CD4-positive, alpha-beta memory T cell (primary cell): ENCODE data around the gene POU2AF3. TPM values are rescaled to one million over a fixed set of nuclear protein-coding genes. Genes with fewer than 3 reads are reported as not detected.
"Not testable (repeated sequence)": the region's sequence is repeated elsewhere in the genome, so short reads cannot be mapped to it uniquely, and the experiment has no call there.

Experiments used
- CTCF ChIA-PET: fragments of 350-600 bp; sonication (Branson Sonifier 250); formaldehyde crosslinking; loops from one replicate; lab custom pipeline; 2021; ENCODE audit warnings: inconsistent platforms; ENCODE audit not compliant: partially characterized antibody; lab: Charles Lee
- POLR2A ChIA-PET: fragments of 350-600 bp; sonication (Branson Sonifier 250); formaldehyde crosslinking; loops from one replicate; lab custom pipeline; 2021; ENCODE audit not compliant: partially characterized antibody; lab: Charles Lee
- DNase-seq, 5 donors: peaks; one replicate each; pipeline versions ENCODE4 v3.0.0 to v3.0.0-alpha.2; 2020 to 2022; ENCODE audit warnings: mixed read lengths in 1 of 5
- H3K27ac ChIP-seq: one replicate; pipeline ENCODE4 v1.7.0; 2013; ENCODE audit warnings: low read depth, low read length
- H3K27me3 ChIP-seq: 2 replicates; pipeline ENCODE4 v1.7.0; 2013; ENCODE audit warnings: mild to moderate bottlenecking, low read length, moderate library complexity; ENCODE audit not compliant: insufficient read depth
- H3K36me3 ChIP-seq: 2 replicates; pipeline ENCODE4 v1.7.0; 2013; ENCODE audit warnings: mild to moderate bottlenecking, low read length, moderate library complexity; ENCODE audit not compliant: insufficient read depth
- H3K4me1 ChIP-seq: 2 replicates; pipeline ENCODE4 v1.7.0; 2013; ENCODE audit warnings: mild to moderate bottlenecking, low read length, moderate library complexity; ENCODE audit not compliant: insufficient read depth
- H3K4me3 ChIP-seq, 2 donors: one replicate each; pipeline ENCODE4 v1.7.0; 2013; ENCODE audit warnings: low read length in 2 of 2, mild to moderate bottlenecking in 1 of 2
- H3K9me3 ChIP-seq, 2 donors: one replicate each; pipeline ENCODE4 v1.7.0; 2013; ENCODE audit warnings: low read length in 2 of 2, control low read depth in 1 of 2; ENCODE audit not compliant: control insufficient read depth in 1 of 2
- H3K27ac Mint-ChIP-seq, 7 donors: one replicate each; pipeline ENCODE4 v1.8.0; 2020 to 2021; ENCODE audit warnings: mixed read lengths in 7 of 7, mild to moderate bottlenecking in 6 of 7, inconsistent platforms in 3 of 7, moderate library complexity in 3 of 7
- H3K27me3 Mint-ChIP-seq, 2 donors: one replicate each; pipeline ENCODE4 v1.8.0; 2020 to 2021; ENCODE audit warnings: mixed read lengths in 2 of 2
- H3K36me3 Mint-ChIP-seq, 2 donors: one replicate each; pipeline ENCODE4 v1.8.0; 2020 to 2021; ENCODE audit warnings: mixed read lengths in 2 of 2, inconsistent platforms in 1 of 2, mild to moderate bottlenecking in 1 of 2
- H3K4me1 Mint-ChIP-seq, 4 donors: one replicate each; pipeline ENCODE4 v1.8.0; 2020 to 2021; ENCODE audit warnings: mixed read lengths in 4 of 4, mild to moderate bottlenecking in 1 of 4
- H3K4me3 Mint-ChIP-seq, 8 donors: one replicate each; pipeline ENCODE4 v1.8.0; 2020 to 2021; ENCODE audit warnings: mixed read lengths in 8 of 8, mild to moderate bottlenecking in 7 of 8, moderate library complexity in 6 of 8, inconsistent platforms in 3 of 8
- H3K9me3 Mint-ChIP-seq, 8 donors: one replicate each; pipeline ENCODE4 v1.8.0; 2020 to 2021; ENCODE audit warnings: mixed read lengths in 8 of 8, mild to moderate bottlenecking in 5 of 8, inconsistent platforms in 3 of 8, moderate library complexity in 1 of 8
- intact Hi-C: fragments of 100-400 bp; cut with micrococcal nuclease; formaldehyde crosslinking; loops from one replicate; pipeline ENCODE4 v1.15.1; 2023
- polyA plus RNA-seq, 2 donors: library from polyadenylated mRNA; unstranded; fragments of 300-500 nt; fragmentation: Illumina TruSeq; gene quantifications; one replicate each; pipeline ENCODE4 v1.2.3, GENCODE V29; 2021
- total RNA-seq, 2 experiments: library from RNA; stranded (reverse); gene quantifications; one replicate each; pipeline ENCODE4 v1.2.3, GENCODE V29; 2021

Gene POU2AF3
- total and polyA plus RNA-seq, 4 experiments from 2014 or later, result not detected

DNA sequence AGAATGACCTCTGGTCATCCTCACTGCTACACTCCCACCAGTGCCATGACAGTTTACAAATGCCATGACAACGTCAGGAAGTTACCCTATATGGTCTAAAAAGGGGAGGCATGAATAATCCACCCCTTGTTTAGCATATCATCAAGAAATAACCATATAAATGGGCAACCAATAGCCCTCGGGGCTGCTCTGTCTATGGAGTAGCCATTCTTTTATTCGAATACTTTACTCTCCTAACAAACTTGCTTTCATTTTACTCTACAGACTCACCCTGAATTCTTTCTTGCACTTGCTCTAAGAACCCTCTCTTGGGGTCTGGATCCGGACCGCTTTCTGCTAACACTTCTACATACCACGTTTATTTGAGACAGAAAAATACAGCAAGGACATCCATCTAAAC, 21.9 kb downstream of the POU2AF3 start:
- H3K4me1 Mint-ChIP-seq, H3K4me1 ChIP-seq, H3K27ac Mint-ChIP-seq, H3K27ac ChIP-seq, H3K4me3 ChIP-seq, POLR2A ChIA-PET, H3K9me3 Mint-ChIP-seq, H3K36me3 Mint-ChIP-seq, DNase-seq, intact Hi-C loops, H3K36me3 ChIP-seq, H3K9me3 ChIP-seq, H3K4me3 Mint-ChIP-seq, CTCF ChIA-PET, H3K27me3 ChIP-seq: not testable (repeated sequence)
- peaks cover 12 to 13% of the 10 kb centered on the region in 2 donors for H3K27me3 Mint-ChIP-seq

DNA sequence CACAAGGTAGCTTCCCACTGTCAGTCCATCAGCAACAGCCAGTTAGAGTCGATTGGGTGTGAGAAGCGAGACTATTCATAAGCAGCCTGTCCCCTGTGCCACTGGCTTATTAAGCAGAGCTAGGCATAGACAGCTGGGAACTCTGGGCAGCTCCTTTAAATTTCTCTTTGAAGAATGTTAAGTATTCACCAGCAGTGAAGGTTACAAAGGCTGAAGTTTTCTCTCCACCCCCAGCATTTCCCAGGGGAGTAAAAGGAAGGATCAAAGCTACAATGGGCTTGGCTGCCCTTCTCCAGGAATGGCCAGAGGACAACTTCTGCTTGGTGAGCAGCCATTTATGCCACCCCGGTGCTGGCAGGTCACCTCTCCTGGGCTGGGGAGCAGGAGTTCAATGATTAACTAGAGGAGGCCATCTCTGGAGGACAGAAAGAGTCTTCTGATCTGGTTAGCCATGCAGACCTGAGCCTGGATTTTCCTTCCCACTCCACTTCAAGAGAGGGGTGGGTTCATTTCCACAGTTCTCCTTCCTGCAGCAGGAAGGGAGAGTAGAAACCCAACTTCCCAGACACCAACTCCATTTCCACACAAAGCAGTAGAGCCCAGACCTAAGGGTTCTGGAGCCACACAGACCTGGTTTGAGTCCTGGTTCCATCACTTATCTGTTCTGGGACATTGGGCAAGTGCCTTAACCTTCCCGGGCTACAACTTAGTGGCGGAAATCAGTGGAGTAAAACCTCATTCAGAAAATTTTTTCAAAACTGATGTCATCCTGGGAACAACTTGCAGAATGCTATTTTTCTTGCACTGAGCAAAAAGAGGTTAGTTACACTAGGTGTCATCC, 22.6 kb downstream of the POU2AF3 start:
- Histone ChIP-seq H3K4me1 (no peaks in the 10 kb centered on the region), H3K27ac (no peak overlapping the region), H3K9me3 (no peaks in the 10 kb centered on the region), H3K27me3 (no peaks in the 10 kb centered on the region), H3K4me3 (no peak overlapping the region), H3K36me3 (no peaks in the 10 kb centered on the region)
- H3K36me3 Mint-ChIP-seq, result no peaks in the 10 kb centered on the region
- H3K4me3 Mint-ChIP-seq, result no peak overlapping the region
- CTCF ChIA-PET, result no interaction called here
- POLR2A ChIA-PET, result no interaction called here
- no peak overlapping the region for H3K27ac Mint-ChIP-seq
- intact Hi-C loops, result no loop called here
- H3K27me3 Mint-ChIP-seq, result peaks cover 9 to 13% of the 10 kb centered on the region in 2 donors
- DNase-seq, result no peak
- H3K4me1 Mint-ChIP-seq, result no peaks in the 10 kb centered on the region
- H3K9me3 Mint-ChIP-seq, result no peaks in the 10 kb centered on the region

DNA sequence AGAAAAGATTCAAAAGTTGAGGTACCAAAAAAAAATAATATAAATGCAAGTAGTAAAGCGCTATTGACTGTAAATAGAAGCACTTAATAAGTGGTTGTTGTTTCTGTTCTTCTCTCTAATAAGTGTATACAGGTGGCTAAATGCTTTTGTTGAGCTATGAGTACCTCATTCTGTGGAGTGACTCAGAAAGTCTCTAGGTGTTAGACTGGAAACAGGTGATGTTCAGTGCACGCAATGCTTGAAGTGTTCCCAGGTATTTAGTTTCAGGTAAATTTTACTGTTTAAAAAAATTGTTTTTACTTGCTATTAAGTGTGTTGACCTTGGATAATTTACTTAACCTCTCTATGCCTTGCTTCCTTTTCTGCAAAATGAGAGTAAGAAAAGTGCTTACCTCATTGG, 24.2 kb downstream of the POU2AF3 start:
- Mint-ChIP-seq H3K27ac (no peak overlapping the region), H3K9me3 (no peaks in the 10 kb centered on the region), H3K36me3 (no peaks in the 10 kb centered on the region), H3K4me1 (no peaks in the 10 kb centered on the region), H3K27me3 (peaks cover 7 to 10% of the 10 kb centered on the region in 2 donors), H3K4me3 (no peak overlapping the region)
- H3K9me3 ChIP-seq, result no peaks in the 10 kb centered on the region
- no peaks in the 10 kb centered on the region for H3K36me3 ChIP-seq
- ChIA-PET POLR2A (no interaction called here), CTCF (no interaction called here)
- no peak overlapping the region for H3K27ac ChIP-seq
- intact Hi-C loops, result no loop called here
- no peaks in the 10 kb centered on the region for H3K27me3 ChIP-seq
- DNase-seq, result no peak
- no peaks in the 10 kb centered on the region for H3K4me1 ChIP-seq
- no peak overlapping the region for H3K4me3 ChIP-seq

DNA sequence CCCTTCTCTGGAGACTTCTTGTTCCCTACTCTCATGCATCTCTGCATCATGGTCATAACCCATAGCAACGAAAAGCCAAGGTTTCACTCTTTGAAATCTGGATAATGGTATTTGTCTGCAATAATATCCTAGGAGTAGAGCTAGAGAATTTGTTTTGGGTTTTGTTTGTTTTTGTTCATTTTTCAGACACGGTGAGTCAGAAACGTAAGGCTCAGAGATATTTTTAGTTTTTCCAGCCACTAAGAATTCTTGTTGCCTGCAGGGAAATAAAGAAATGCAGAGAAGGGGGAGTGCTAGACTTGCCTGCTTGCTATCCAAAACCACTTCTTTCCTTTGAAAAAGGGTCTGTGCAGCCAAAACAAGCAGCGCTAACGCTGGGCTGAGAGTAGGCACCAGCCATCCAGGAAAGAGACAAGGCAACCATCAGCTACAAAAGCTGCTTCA, 26.0 kb downstream of the POU2AF3 start:
- intact Hi-C loops, result no loop called here
- Histone ChIP-seq H3K36me3 (no peaks in the 10 kb centered on the region), H3K27me3 (no peaks in the 10 kb centered on the region), H3K4me3 (no peak overlapping the region), H3K27ac (no peak overlapping the region), H3K9me3 (no peaks in the 10 kb centered on the region), H3K4me1 (no peaks in the 10 kb centered on the region)
- Mint-ChIP-seq H3K4me3 (no peak overlapping the region), H3K27me3 (peaks cover 5 to 11% of the 10 kb centered on the region in 2 donors), H3K9me3 (no peaks in the 10 kb centered on the region), H3K36me3 (no peaks in the 10 kb centered on the region), H3K4me1 (no peaks in the 10 kb centered on the region), H3K27ac (no peak overlapping the region)
- DNase-seq, result no peak
- POLR2A ChIA-PET, result no interaction called here
- CTCF ChIA-PET, result interaction anchor here (0.6 to 1.2 kb wide), 2 partner anchors 42 to 106 kb away, joined by 3 read pairs; no protein-coding TSS in a partner anchor

DNA sequence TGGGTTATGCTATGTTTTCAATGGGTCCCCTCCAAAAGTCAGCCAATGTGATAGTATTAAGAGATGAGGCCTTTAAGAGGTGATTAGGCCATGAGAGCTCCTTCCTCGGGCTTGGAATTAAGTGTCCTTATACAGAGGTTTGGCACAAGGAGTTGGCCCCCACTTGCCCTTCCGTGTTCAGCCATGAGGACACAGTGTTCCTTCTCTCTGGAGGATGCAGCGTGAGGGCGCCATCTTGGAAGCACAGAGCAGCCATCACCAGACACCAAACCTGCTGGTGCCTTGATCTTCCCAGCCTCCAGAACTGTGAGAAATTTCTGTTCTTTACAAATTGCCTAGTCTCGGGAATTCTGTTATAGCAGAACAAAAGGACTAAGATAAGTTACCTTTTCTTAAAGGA, 26.9 kb downstream of the POU2AF3 start:
- no peaks in the 10 kb centered on the region for H3K9me3 ChIP-seq
- H3K27me3 ChIP-seq, result no peaks in the 10 kb centered on the region
- H3K4me3 ChIP-seq, result no peak overlapping the region
- Mint-ChIP-seq H3K27me3 (peaks cover 5 to 9% of the 10 kb centered on the region in 2 donors), H3K4me3 (no peak overlapping the region), H3K27ac (no peak overlapping the region), H3K4me1 (no peaks in the 10 kb centered on the region), H3K9me3 (no peaks in the 10 kb centered on the region), H3K36me3 (no peaks in the 10 kb centered on the region)
- ChIA-PET CTCF (no interaction called here), POLR2A (no interaction called here)
- intact Hi-C loops, result no loop called here
- no peaks in the 10 kb centered on the region for H3K36me3 ChIP-seq
- H3K27ac ChIP-seq, result no peak overlapping the region
- no peaks in the 10 kb centered on the region for H3K4me1 ChIP-seq
- no peak for DNase-seq

DNA sequence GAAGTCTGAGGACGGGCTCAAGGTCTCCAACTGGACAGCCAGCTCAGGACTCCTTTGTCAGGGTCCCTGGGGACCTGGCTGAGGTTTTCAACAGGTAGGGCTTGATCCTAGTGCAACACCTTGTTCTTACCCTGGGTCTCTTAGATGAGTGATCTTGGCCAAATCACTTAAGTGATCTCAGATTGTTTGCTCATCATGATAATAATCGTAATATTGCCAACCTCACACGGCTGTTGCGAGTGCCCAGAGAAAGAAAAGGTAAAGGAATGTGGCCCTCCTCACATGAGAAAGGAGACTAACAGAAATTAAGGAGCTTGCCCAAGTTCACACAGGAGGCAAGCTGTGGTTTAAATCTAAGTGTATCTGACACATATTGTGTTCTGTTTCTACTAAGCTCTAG, 28.5 kb downstream of the POU2AF3 start:
- no peaks in the 10 kb centered on the region for H3K9me3 ChIP-seq
- H3K27ac ChIP-seq, result no peak overlapping the region
- CTCF ChIA-PET, result interaction anchor here (1.0 to 1.2 kb wide), 2 partner anchors 44 to 119 kb away, joined by 3 to 4 read pairs; no protein-coding TSS in a partner anchor
- no peak overlapping the region for H3K27ac Mint-ChIP-seq
- H3K36me3 ChIP-seq, result no peaks in the 10 kb centered on the region
- no peaks in the 10 kb centered on the region for H3K4me1 ChIP-seq
- peaks cover 1 to 9% of the 10 kb centered on the region in 2 donors for H3K27me3 Mint-ChIP-seq
- no peaks in the 10 kb centered on the region for H3K27me3 ChIP-seq
- POLR2A ChIA-PET, result no interaction called here
- intact Hi-C loops, result no loop called here
- H3K4me3 Mint-ChIP-seq, result no peak overlapping the region
- H3K9me3 Mint-ChIP-seq, result no peaks in the 10 kb centered on the region
- H3K4me3 ChIP-seq, result no peak overlapping the region
- H3K4me1 Mint-ChIP-seq, result no peaks in the 10 kb centered on the region
- H3K36me3 Mint-ChIP-seq, result no peaks in the 10 kb centered on the region
- no peak for DNase-seq

DNA sequence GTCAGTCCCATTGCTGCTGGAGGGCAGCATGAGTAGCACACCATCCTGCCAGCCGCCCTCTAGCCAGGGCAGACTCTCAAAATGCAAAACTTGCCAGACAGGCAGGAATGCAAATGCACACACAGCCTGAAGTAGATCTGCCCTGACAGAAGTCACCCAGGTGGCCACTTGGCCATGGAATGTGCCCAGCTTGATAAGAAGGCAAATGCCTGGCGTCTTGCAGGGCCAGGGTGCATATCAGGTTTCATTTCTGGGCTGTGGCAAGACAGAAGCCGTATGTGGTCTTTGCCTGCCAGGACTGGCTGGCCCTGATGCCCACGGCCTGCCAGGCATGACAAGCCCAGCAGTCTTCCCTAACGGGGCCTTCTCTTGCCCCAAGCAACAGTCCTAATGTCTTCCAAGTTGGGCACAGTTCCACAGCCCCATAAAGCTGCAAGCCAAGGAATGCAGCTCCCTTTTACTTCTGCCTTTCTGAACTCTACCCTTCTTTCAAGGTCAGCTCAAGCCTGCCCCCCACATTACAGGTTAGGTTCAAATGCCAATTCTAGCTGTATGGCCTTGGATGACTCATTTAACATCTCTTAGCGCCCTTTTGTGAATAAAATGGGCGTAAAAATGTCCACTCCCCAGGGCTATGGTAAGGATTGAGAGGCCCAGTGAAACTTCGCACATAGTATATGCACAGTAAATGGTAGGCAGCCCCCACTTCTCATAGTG, 29.7 kb downstream of the POU2AF3 start:
- H3K36me3 Mint-ChIP-seq, result no peaks in the 10 kb centered on the region

More for the DNA sequence above, 29.7 kb downstream of the POU2AF3 start:
- DNase-seq, result no peak
- no peaks in the 10 kb centered on the region for H3K36me3 ChIP-seq
- intact Hi-C loops, result no loop called here
- H3K4me1 ChIP-seq, result no peaks in the 10 kb centered on the region
- Mint-ChIP-seq H3K4me3 (no peak overlapping the region), H3K9me3 (no peaks in the 10 kb centered on the region), H3K27me3 (peaks cover 0 to 9% of the 10 kb centered on the region in 2 donors), H3K27ac (no peak overlapping the region), H3K4me1 (no peaks in the 10 kb centered on the region)
- H3K27me3 ChIP-seq, result no peaks in the 10 kb centered on the region
- CTCF ChIA-PET, result interaction anchor here (0.6 to 1.2 kb wide), 3 partner anchors 45 to 118 kb away, joined by 3 to 4 read pairs (median 3); no protein-coding TSS in a partner anchor
- H3K27ac ChIP-seq, result no peak overlapping the region
- POLR2A ChIA-PET, result no interaction called here
- no peak overlapping the region for H3K4me3 ChIP-seq
- no peaks in the 10 kb centered on the region for H3K9me3 ChIP-seq
